Measurements from ENCODE around the gene COL4A4.
A peak's percentile ranks its signal among the peaks of the same experiment; 100 is the strongest.
"Not testable (repeated sequence)": the region's sequence is repeated elsewhere in the genome, so short reads cannot be mapped to it uniquely, and the experiment has no call there.

Gene COL4A4

GRCh38 chr2:227163998-227164762, at the start of gene COL4A4, which contains the start of gene COL4A3:
COL4A4 (minus strand) TSS chr2:227164205; CDS start chr2:227147483, 16,722 bp downstream.
COL4A3 (plus strand) TSS chr2:227164624; CDS start chr2:227164727, 103 bp downstream.
- no peak for DNase-seq

DNA sequence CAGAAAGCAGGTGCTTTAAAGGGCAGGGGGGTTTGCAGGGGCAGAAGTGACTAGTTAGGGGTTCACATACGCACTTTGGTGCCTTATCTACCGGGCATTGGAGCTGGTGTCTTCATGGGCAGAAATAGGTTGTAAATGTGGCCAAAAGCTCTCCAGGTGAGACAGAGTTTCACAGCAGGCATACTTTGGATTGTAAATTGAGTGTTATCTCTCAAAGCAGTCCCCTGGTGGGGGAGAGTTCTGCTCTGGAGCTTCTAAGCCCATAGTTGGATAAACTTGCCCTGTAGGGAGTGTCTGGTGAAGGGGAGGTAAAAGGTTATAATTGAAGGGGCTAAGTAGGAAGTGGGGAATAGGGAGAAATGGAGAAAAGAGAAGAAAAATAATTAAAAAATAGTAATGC, 43.6 kb upstream of the COL4A4 start:
- no peak for DNase-seq

DNA sequence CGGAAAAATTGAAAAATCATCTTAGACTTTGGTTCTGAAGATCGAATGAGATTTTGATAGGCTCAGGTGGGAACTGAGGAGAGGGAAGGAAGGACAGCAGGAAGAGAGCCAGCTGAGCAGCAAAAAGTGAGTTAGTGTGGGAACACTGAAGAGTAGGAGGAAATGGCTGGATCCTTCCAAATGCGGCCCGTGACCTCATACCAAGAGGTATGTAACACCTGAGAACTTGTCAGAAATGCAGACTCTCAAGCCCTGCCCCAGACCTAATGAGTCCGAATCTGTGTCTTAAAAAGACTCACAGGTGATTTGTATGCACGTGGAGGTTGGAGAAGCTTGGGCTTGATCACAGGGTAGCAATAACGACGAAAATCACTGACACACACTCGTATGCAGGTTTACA, 42.4 kb upstream of the COL4A4 start:
- DNase-seq, result no peak

DNA sequence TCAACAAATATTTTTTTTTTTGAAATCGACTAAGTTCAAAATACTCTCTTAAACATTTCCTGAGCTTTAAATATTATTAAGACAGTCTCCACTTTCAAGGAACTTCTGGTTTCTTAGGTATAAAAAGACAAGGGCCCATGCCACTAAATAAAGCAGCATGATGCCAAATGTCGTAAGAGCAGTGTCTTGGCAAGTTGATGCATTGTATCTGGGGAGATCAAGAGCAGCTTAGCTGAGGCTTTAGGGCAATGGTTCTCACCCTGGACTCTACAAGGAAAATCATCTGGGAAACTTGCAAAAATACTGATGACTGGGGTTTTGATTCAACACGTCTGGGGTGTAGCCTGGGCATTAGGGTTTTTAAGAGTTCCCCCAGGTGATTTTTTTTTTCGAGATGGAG, 41.7 kb upstream of the COL4A4 start:
- no peak for DNase-seq

- no peak for DNase-seq
These were observed 40.4 kb upstream of the COL4A4 start for GRCh38 chr2:227204452-227204851.

GRCh38 chr2:227201771-227202170, 37.8 kb upstream of the COL4A4 start:
- no peak for DNase-seq

- no peak for DNase-seq
These were observed 34.9 kb upstream of the COL4A4 start for GRCh38 chr2:227198866-227199265.

- no peak for DNase-seq
These were observed 30.2 kb upstream of the COL4A4 start for GRCh38 chr2:227194219-227194618.

GRCh38 chr2:227192491-227192890, 28.5 kb upstream of the COL4A4 start:
- no peak for DNase-seq

- DNase-seq, result peak; percentile 14
These were observed 27.4 kb upstream of the COL4A4 start for GRCh38 chr2:227191367-227191766.

DNA sequence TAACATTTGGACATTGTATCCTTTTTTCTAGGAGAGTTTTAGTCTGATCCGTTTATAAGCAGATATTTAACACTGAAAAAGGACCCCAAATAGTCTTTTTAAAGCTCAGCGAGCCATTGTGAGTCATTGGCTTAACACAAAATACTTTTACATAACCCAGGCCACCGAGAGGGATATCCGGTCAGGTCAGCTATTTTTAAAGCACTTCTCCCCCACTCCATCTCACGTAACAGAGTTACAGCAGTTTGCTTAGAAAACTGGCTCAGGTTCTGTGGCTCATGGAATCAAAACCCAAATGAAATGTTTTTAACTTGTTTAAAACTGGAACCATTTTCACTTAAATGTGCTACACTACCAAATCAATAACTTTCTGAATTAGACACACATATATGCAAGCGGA, 24.3 kb upstream of the COL4A4 start:
- DNase-seq, result no peak

DNA sequence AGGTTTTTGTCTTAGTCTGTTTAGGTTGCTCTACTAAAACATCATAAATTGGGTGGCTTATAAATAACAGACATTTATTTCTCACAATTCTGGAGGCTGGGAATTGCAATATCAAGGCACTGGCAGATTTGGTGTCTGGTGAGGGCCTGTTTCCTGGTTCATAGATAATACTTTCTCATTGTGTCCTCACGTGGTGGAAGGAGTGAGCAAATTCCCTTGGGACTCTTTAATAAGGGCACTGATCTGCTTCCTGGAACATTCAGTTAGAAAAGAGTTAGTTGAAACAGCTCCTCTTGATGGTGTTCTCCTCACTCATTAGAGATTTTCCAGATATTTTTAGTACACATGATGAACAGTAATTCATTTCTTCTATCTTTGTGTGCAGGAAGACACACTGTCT, 22.7 kb upstream of the COL4A4 start:
- no peak for DNase-seq

GRCh38 chr2:227185615-227186232, 21.7 kb upstream of the COL4A4 start:
- no peak for DNase-seq

- no peak for DNase-seq
These were observed 19.8 kb upstream of the COL4A4 start for GRCh38 chr2:227183657-227184367.

- no peak for DNase-seq
These were observed 18.8 kb upstream of the COL4A4 start for GRCh38 chr2:227182765-227183164.

DNA sequence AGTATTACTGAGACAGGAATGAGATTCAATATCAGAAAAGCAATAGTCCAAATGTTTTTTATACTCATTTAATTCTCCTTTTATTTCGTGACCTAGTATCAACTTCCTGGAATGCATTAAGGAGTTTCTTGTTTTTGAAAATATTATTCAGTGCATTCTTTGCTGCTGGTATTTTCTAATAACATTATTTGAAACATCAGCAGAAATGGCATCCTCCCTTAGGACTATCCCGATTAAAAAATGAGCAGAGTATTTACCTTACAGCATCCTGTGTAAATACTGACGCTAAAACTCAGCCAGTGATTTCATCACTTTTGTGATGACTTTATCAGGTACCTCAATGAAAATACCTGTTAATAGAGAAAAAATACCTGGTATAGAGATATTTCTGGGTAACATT, 16.8 kb upstream of the COL4A4 start:
- DNase-seq, result no peak

- DNase-seq, result no peak
These were observed 16.1 kb upstream of the COL4A4 start for GRCh38 chr2:227179988-227180685.

DNA sequence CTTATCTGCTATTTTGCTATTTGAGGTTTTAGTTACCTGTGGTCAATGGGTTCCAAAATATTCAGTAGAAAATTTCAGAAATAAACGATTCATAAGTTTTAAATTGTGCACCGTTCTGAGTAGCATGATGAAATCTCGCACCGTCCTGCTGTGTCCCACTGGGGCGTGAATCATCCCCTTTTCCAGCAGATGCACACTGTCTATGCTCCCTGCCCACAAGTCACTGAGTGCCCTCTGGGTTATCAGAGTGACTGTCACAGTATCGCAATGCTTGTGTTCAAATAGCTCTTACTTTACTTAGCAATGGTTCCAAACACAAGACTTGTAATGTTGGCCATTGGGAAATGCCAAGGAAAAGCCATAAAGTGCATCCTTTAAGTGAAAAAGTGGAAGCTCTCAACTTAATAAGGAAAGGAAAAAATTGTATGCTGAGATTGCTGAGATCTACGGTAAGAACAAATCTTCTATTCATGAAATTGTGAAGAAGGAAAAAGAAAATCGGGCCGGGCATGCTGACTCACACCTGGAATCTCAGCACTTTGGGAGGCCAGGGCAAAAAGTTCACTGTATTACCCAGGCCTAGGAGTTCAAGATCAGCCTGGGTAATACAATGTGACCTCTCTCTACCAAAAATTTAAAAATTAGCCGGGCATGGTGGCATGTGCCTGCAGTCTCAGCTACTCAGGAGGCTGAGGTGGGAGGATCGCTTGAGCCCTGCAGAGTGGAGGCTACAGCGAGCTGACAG, 13.8 kb upstream of the COL4A4 start:
- no peak for DNase-seq

DNA sequence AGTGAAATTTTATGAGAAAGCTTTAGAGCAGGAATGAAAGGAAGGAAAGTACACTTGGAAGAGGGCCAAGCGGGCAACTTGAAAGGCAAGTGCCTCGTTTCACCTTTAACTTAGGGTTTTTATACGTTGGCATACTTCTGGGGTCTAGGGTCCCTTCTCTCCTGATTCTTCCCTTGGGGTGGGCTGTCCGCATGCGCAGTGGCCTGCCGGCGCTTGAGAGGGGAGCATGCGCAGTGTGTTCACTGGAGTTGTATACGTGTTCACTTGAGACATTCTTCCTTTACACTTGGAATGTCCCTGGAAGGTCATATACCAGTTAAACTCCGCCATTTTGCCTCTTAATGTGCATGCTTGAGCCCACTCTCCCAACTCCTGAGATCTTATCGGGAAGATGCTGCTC, 7.8 kb upstream of the COL4A4 start:
- DNase-seq, result not testable (repeated sequence)

GRCh38 chr2:227164763-227165291, 822 bp upstream of the COL4A4 start:
- no peak for DNase-seq

GRCh38 chr2:227163485-227163997, 464 bp downstream of the COL4A4 start:
- DNase-seq, result no peak

DNA sequence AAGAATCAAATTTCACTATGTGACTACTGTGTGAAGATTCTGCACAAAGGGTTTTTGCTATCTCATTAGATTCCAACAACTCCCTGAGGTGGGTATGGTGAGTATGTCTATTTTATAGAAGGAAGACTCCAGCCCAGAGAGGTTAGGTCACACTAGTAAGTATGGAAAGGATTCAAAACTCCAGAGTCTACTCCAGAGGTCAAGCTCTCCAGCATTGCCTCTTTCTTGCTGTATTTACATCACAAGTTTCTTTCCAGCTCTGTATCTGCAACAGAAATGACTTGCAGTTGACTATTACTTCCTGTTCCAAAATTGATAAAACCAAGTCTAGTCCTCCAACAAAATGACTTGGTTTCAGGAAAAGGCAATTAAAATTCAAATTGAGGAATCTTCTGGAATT, 2.1 kb downstream of the COL4A4 start:
- no peak for DNase-seq
